Endothelial cell (in vitro differentiated cells): ENCODE measurements around the gene RPL27A. TPM values are rescaled to one million over a fixed set of nuclear protein-coding genes. Genes with fewer than 3 reads are reported as not detected.
A peak's percentile ranks its signal among the peaks of the same experiment; 100 is the strongest.

Experiments used
- DNase-seq: peaks from one replicate; pipeline ENCODE4 v3.0.0; 2021; ENCODE audit warnings: low spot score
- H3K27ac Mint-ChIP-seq: one replicate; pipeline ENCODE4 v1.8.0; 2021; ENCODE audit warnings: mixed read lengths, inconsistent platforms; ENCODE audit not compliant: unreplicated experiment
- H3K27me3 Mint-ChIP-seq: one replicate; pipeline ENCODE4 v1.8.0; 2021; ENCODE audit warnings: mild to moderate bottlenecking, moderate library complexity, mixed read lengths, inconsistent platforms; ENCODE audit not compliant: unreplicated experiment
- H3K36me3 Mint-ChIP-seq: one replicate; pipeline ENCODE4 v1.8.0; 2021; ENCODE audit warnings: mild to moderate bottlenecking, low read depth, mixed read lengths, inconsistent platforms; ENCODE audit not compliant: unreplicated experiment
- H3K4me1 Mint-ChIP-seq: one replicate; pipeline ENCODE4 v1.8.0; 2021; ENCODE audit warnings: mild to moderate bottlenecking, mixed read lengths, inconsistent platforms; ENCODE audit not compliant: unreplicated experiment
- H3K4me3 Mint-ChIP-seq: one replicate; pipeline ENCODE4 v1.8.0; 2021; ENCODE audit warnings: mild to moderate bottlenecking, mixed read lengths, inconsistent platforms; ENCODE audit not compliant: unreplicated experiment
- H3K9me3 Mint-ChIP-seq: one replicate; pipeline ENCODE4 v1.8.0; 2021; ENCODE audit warnings: mixed read lengths, inconsistent platforms; ENCODE audit not compliant: unreplicated experiment
- CTCF ChIP-seq: fragments of 200-600 bp; sonication (generic); IDR thresholded peaks from one replicate; pipeline ENCODE4 v1.5.0; 2021; ENCODE audit warnings: antibody characterized with exemption; ENCODE audit not compliant: unreplicated experiment
- total RNA-seq: library from RNA; stranded (reverse); fragmentation: NEBNext Ultra II Directional; extraction: Animal tissue kit (Norgen Biotek cat#: 25700); gene quantifications from one replicate; pipeline ENCODE4 v1.2.1, GENCODE V29; 2021; ENCODE audit not compliant: unreplicated experiment

Gene RPL27A
- total RNA-seq, 1 donor from 2014 or later: 1,456 TPM

DNA sequence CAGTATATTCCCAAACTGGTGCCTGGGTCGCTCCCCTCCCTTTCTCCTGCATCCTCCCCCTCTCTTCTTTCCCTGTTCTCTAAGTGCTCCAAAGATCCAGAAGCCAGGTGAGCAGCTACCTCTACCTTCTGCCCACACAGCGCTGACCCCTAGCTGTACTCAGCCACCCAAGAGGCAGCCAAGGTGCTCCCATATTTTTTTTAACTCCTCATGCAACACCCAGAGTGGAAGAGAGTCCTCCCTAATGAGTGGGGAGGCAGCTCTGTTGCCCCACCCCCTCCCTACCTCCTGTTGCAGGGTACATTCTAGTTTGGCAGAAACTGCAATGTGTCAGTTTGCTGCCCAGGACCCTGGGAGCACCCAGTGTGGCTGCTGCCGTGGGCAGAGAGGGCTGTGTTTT lies 40.2 kb downstream of the RPL27A start:
- no peaks in the 10 kb centered on the region for H3K9me3 Mint-ChIP-seq
- H3K4me3 Mint-ChIP-seq: peak overlapping the region; percentile 47
- no peak overlapping the region for H3K27ac Mint-ChIP-seq
- peaks cover 68% of the 10 kb centered on the region for H3K4me1 Mint-ChIP-seq
- H3K27me3 Mint-ChIP-seq: peaks cover 7% of the 10 kb centered on the region
- TF ChIP-seq CTCF: no peak
- H3K36me3 Mint-ChIP-seq: peaks cover 11% of the 10 kb centered on the region
- no peak for DNase-seq

- peaks cover 7% of the 10 kb centered on the region for H3K27me3 Mint-ChIP-seq
- peak overlapping the region; percentile 48 for H3K27ac Mint-ChIP-seq
- H3K4me3 Mint-ChIP-seq: no peak overlapping the region
- no peak for TF ChIP-seq CTCF
- no peaks in the 10 kb centered on the region for H3K9me3 Mint-ChIP-seq
- DNase-seq: no peak
- H3K4me1 Mint-ChIP-seq: peaks cover 60% of the 10 kb centered on the region
- H3K36me3 Mint-ChIP-seq: peaks cover 11% of the 10 kb centered on the region
Observed at GRCh38 chr11:8723711-8724110, 41.1 kb downstream of the RPL27A start.

DNA sequence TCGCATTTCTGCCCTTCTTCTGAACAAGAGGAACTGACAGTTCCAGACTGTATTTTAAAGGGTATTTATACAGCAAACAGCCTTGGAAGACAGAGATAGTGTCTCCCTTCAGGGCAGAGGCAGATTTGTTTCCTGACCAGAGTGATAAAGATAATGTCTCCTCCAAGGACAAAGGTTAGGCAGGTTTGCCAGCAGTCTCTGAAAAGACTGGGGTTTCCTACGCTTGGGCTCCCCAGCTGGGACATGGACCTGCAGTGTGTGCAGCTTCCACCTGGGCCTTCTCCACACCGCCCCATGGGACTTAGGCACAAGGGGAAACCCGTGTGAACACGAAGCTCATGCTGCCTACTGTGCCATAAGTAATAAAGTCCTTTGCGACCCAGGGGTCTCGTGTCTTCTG lies 42.1 kb downstream of the RPL27A start:
- H3K27me3 Mint-ChIP-seq: peaks cover 10% of the 10 kb centered on the region
- no peak for TF ChIP-seq CTCF
- peaks cover 15% of the 10 kb centered on the region for H3K36me3 Mint-ChIP-seq
- H3K4me1 Mint-ChIP-seq: peaks cover 50% of the 10 kb centered on the region
- H3K9me3 Mint-ChIP-seq: no peaks in the 10 kb centered on the region
- DNase-seq: no peak
- no peak overlapping the region for H3K4me3 Mint-ChIP-seq
- H3K27ac Mint-ChIP-seq: peak overlapping the region; percentile 74

DNA sequence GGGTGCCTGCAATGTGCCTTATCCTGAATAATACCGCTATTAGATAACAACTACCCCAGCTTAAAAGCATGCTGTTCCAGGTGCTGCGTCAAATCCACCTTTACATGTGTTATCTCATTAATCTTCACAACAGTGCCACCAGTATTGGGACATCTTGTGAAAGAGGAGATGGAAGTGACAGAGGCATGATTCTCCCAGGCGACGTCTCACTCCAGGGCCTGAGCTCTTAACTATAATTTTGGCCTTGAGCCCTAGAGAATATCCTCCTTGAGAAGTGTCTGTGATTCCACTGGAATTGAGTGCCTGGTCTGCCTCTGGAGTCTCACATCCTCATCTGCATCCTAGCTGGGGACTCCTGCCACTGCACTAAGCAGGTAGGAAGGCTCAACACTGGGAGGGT lies 43.8 kb downstream of the RPL27A start:
- H3K9me3 Mint-ChIP-seq: no peaks in the 10 kb centered on the region
- H3K4me3 Mint-ChIP-seq: no peak overlapping the region
- H3K4me1 Mint-ChIP-seq: peaks cover 39% of the 10 kb centered on the region
- TF ChIP-seq CTCF: no peak
- peaks cover 24% of the 10 kb centered on the region for H3K36me3 Mint-ChIP-seq
- H3K27me3 Mint-ChIP-seq: peaks cover 11% of the 10 kb centered on the region
- no peak for DNase-seq
- H3K27ac Mint-ChIP-seq: no peak overlapping the region

GRCh38 chr11:8728563-8728962 lies 46.0 kb downstream of the RPL27A start:
- no peak overlapping the region for H3K4me3 Mint-ChIP-seq
- TF ChIP-seq CTCF: no peak
- peaks cover 31% of the 10 kb centered on the region for H3K4me1 Mint-ChIP-seq
- peaks cover 11% of the 10 kb centered on the region for H3K27me3 Mint-ChIP-seq
- H3K9me3 Mint-ChIP-seq: no peaks in the 10 kb centered on the region
- no peak overlapping the region for H3K27ac Mint-ChIP-seq
- H3K36me3 Mint-ChIP-seq: peaks cover 27% of the 10 kb centered on the region
- DNase-seq: no peak
